ENCODE results near the gene STK24.

DNA sequence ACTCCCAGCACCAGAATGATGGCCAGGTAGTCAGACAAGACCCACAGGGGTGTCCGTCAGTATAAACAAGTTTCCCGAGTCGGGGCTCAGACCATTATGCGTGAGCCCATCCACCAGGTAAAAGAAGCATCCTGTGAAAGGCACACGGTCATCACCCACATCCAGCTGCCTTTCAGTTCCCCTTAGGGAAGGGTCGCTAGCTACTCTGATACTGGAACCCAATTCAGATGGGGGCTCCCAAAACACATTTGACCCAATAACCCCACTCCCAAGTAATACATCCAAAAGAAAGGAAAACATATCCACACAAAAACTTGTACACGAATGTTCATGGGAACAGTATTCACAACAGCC is 66.8 kb downstream of the STK24 start:
- no peak for TF ChIP-seq GABPA (IDR thresholded peaks at IDR 0.05; ENCODE audit: low read depth)
- no peak for TF ChIP-seq ETV6 (conservative IDR thresholded peaks at IDR 0.05 in 1 of 2, IDR thresholded peaks at IDR 0.05 in 1 of 2; ENCODE audit: borderline replicate concordance in 1 of 2, low read depth in 1 of 2)
- TF ChIP-seq SP1 (IDR thresholded peaks at IDR 0.05; ENCODE audit: low read depth, low read length) = no peak
- no peak for TF ChIP-seq CUX1 (IDR thresholded peaks at IDR 0.05; ENCODE audit: insufficient replicate concordance, low read depth, low read length)
- TF ChIP-seq, protein P1, sequence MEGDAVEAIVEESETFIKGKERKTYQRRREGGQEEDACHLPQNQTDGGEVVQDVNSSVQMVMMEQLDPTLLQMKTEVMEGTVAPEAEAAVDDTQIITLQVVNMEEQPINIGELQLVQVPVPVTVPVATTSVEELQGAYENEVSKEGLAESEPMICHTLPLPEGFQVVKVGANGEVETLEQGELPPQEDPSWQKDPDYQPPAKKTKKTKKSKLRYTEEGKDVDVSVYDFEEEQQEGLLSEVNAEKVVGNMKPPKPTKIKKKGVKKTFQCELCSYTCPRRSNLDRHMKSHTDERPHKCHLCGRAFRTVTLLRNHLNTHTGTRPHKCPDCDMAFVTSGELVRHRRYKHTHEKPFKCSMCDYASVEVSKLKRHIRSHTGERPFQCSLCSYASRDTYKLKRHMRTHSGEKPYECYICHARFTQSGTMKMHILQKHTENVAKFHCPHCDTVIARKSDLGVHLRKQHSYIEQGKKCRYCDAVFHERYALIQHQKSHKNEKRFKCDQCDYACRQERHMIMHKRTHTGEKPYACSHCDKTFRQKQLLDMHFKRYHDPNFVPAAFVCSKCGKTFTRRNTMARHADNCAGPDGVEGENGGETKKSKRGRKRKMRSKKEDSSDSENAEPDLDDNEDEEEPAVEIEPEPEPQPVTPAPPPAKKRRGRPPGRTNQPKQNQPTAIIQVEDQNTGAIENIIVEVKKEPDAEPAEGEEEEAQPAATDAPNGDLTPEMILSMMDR (IDR thresholded peaks at IDR 0.05 in 2 of 3, conservative IDR thresholded peaks at IDR 0.05 in 1 of 3; ENCODE audit: control insufficient read depth in 2 of 3, extremely low read depth in 1 of 3, insufficient read depth in 1 of 3, low read depth in 3 of 3, low read length in 3 of 3) = no peak
- no peak for TF ChIP-seq ZNF24 (IDR thresholded peaks at IDR 0.05)
- TF ChIP-seq TCF7 (IDR thresholded peaks at IDR 0.05; ENCODE audit: borderline replicate concordance) = no peak
- TF ChIP-seq ZNF384 (IDR thresholded peaks at IDR 0.05; ENCODE audit: borderline replicate concordance, low read depth, low read length) = no peak
- no peak for TF ChIP-seq RBBP5 (conservative IDR thresholded peaks at IDR 0.05)
